KMS-11 (cell line): ENCODE data around the gene IGFBP5.

ENCODE experiments used
- H2AFZ ChIP-seq: fragments of 200-600 bp; sonication (generic); 2 replicates; pipeline ENCODE4 v1.6.1; 2016; ENCODE audit warnings: antibody characterized with exemption, mixed run types, low read depth
- H3K27ac ChIP-seq: fragments of 200-600 bp; sonication (generic); 2 replicates; pipeline ENCODE4 v1.6.1; 2016; ENCODE audit warnings: mild to moderate bottlenecking, mixed run types
- H3K27me3 ChIP-seq: fragments of 200-600 bp; sonication (generic); 2 replicates; pipeline ENCODE4 v1.6.1; 2017; ENCODE audit warnings: mild to moderate bottlenecking, low read depth, mixed run types, moderate library complexity; ENCODE audit not compliant: insufficient read depth
- H3K36me3 ChIP-seq: fragments of 200-600 bp; sonication (generic); 2 replicates; pipeline ENCODE4 v1.6.1; 2017; ENCODE audit warnings: mild to moderate bottlenecking, mixed run types; ENCODE audit not compliant: insufficient read depth
- H3K4me1 ChIP-seq: fragments of 200-600 bp; sonication (generic); 2 replicates; pipeline ENCODE4 v1.6.1; 2016; ENCODE audit warnings: mild to moderate bottlenecking, low read depth, mixed run types; ENCODE audit not compliant: poor library complexity, severe bottlenecking
- H3K4me2 ChIP-seq: fragments of 200-600 bp; sonication (generic); 2 replicates; pipeline ENCODE4 v1.7.0; 2016; ENCODE audit warnings: mild to moderate bottlenecking, mixed run types
- H3K4me3 ChIP-seq: fragments of 200-600 bp; sonication (generic); IDR thresholded peaks from 2 replicates; pipeline ENCODE4 v1.6.1; 2017; ENCODE audit warnings: low read depth, low read length, mixed read lengths; ENCODE audit not compliant: insufficient read depth
- H3K79me2 ChIP-seq: fragments of 200-600 bp; sonication (generic); 2 replicates; pipeline ENCODE4 v1.6.1; 2016; ENCODE audit warnings: low read depth, mixed run types; ENCODE audit not compliant: insufficient read depth
- H3K9ac ChIP-seq: fragments of 200-600 bp; sonication (generic); 2 replicates; pipeline ENCODE4 v1.6.1; 2016; ENCODE audit warnings: mild to moderate bottlenecking, mixed run types
- H4K20me1 ChIP-seq: fragments of 200-600 bp; sonication (generic); 2 replicates; pipeline ENCODE4 v1.6.1; 2016; ENCODE audit warnings: mild to moderate bottlenecking, mixed run types; ENCODE audit not compliant: insufficient read depth
- TF ChIP-seq, protein P1 (sequence below): fragments of 200-600 bp; sonication (generic); conservative IDR thresholded peaks from 2 replicates; pipeline ENCODE4 v1.6.1; 2017; ENCODE audit warnings: low read depth, mild to moderate bottlenecking, antibody characterized with exemption, low read length, moderate library complexity, mixed read lengths

IGFBP5 gene

DNA sequence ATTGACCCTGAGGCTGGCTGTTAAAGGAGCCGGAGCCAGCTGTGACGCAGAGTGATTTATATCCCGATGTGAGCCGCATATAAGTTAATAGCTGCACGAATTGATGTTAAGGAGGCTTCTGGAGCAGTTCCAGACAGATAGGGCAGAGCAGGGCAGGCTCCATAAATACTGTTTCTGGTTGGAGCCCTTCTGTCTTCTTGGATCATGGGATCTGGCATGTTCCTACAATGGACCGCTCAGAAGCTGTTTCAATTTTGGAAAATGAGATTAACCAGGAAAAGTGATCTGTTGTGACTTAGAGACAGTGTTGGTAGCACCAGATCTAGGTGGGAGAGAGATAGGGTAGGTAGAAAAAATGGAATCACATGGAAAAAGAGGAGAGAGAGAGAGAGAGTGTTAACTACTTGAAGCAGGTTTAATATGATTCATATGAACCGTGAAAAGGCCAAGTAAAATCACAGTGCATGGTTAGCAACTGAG lies 4.8 kb upstream of the IGFBP5 start:
- TF ChIP-seq, protein P1, sequence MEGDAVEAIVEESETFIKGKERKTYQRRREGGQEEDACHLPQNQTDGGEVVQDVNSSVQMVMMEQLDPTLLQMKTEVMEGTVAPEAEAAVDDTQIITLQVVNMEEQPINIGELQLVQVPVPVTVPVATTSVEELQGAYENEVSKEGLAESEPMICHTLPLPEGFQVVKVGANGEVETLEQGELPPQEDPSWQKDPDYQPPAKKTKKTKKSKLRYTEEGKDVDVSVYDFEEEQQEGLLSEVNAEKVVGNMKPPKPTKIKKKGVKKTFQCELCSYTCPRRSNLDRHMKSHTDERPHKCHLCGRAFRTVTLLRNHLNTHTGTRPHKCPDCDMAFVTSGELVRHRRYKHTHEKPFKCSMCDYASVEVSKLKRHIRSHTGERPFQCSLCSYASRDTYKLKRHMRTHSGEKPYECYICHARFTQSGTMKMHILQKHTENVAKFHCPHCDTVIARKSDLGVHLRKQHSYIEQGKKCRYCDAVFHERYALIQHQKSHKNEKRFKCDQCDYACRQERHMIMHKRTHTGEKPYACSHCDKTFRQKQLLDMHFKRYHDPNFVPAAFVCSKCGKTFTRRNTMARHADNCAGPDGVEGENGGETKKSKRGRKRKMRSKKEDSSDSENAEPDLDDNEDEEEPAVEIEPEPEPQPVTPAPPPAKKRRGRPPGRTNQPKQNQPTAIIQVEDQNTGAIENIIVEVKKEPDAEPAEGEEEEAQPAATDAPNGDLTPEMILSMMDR = no peak

DNA sequence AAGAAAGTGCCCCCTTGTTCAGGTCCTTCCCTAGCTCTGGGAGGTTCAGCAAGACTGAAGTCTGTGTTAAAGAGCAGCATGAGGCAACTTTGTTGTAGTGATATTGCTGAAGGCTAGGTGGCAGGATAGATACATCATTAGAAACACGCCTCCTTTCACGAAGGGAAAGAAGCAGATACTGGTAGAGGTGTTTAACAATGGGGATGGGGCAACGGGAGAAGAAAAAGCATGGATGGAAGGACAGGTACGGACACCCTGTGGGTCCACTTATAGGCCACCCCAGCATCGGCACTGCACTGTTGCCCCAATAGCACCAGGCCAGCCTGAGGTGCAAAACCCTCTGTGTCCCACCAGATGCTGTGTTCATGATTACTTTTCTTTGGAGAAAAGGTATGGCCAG lies 3.5 kb upstream of the IGFBP5 start:
- Histone ChIP-seq H3K4me2 (no peak overlapping the region), H3K27me3 (no peaks in the 10 kb centered on the region), H4K20me1 (no peaks in the 10 kb centered on the region), H3K9ac (no peak overlapping the region), H3K27ac (no peak overlapping the region), H3K4me1 (no peaks in the 10 kb centered on the region), H3K79me2 (no peaks in the 10 kb centered on the region), H2AFZ (no peak overlapping the region), H3K36me3 (no peaks in the 10 kb centered on the region), H3K4me3 (no peak overlapping the region)
- TF ChIP-seq, protein P1 = peak; percentile 77

More for the DNA sequence above, 4.8 kb upstream of the IGFBP5 start:
- Histone ChIP-seq H4K20me1 (no peaks in the 10 kb centered on the region), H3K4me2 (no peak overlapping the region), H3K27ac (no peak overlapping the region), H3K4me1 (no peaks in the 10 kb centered on the region), H3K27me3 (no peaks in the 10 kb centered on the region), H3K9ac (no peak overlapping the region), H3K36me3 (no peaks in the 10 kb centered on the region), H3K79me2 (no peaks in the 10 kb centered on the region), H3K4me3 (no peak overlapping the region), H2AFZ (no peak overlapping the region)

DNA sequence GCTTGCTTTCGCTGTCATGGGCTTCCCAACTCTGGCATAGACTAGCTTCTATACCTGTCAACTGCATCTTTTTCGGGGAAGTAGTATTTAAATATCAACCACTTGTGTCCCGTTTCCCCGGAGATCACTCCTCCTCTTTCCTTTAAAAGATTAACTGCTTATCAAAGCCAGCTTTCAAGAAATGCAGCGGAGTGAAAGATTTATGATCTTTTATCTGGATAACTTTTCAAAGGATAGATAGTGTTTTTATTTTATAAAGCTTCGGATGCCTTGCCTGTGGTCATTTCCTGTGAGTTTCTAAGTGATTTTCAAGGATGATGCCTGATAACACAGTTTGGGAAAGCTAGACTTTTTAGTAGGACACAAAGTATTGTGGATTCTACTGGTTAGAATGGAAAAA lies 2.9 kb upstream of the IGFBP5 start:
- peaks cover 3% of the 10 kb centered on the region for H3K4me1 ChIP-seq
- no peaks in the 10 kb centered on the region for H4K20me1 ChIP-seq
- H3K4me3 ChIP-seq = no peak overlapping the region
- H3K79me2 ChIP-seq = no peaks in the 10 kb centered on the region
- no peaks in the 10 kb centered on the region for H3K27me3 ChIP-seq
- no peak overlapping the region for H3K4me2 ChIP-seq
- no peak overlapping the region for H2AFZ ChIP-seq
- no peak overlapping the region for H3K9ac ChIP-seq
- H3K27ac ChIP-seq = no peak overlapping the region
- TF ChIP-seq, protein P1 = no peak
- H3K36me3 ChIP-seq = no peaks in the 10 kb centered on the region

DNA sequence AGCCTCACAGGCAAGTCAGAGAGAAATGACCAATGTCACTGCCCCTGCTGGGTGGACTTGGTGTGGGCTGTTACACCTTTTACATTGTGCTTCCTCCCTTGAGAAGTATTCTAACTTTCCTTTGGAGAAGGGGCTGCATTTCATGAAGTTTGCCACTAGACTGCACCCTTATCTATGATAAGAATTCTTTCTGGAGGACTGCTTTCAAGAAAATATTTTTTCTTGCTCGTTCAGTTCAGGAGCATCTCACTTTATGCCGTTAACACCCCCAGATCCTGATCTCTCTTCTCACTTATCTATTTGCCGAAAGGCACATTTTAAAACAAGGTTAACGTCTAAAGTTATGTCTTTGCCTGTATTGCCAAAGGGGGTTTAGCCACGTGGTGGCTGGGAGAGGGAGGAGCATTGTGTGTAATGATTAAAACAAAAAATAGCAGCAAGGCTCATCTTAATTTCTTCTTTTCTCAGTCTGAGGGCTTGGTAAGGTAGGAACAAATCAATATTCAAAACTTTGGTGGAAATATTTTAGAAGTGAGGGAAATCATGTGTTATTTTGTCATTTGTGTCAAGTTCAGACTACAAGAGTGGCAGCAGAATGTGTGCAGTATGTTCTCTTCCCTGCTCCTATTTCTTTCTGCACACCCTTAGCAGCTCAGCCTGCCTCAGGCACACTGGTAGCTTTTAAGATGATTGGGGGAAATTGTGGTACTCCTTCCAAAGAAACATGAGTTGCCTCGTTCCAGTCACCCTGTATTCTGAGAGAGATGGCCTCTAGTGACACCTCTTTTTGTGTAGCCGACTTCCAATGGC lies 1.6 kb upstream of the IGFBP5 start:
- Histone ChIP-seq H3K27me3 (no peaks in the 10 kb centered on the region), H4K20me1 (no peaks in the 10 kb centered on the region), H3K4me2 (no peak overlapping the region), H3K36me3 (no peaks in the 10 kb centered on the region), H3K4me3 (no peak overlapping the region), H3K9ac (no peak overlapping the region), H3K27ac (no peak overlapping the region), H3K4me1 (peaks cover 3% of the 10 kb centered on the region), H3K79me2 (no peaks in the 10 kb centered on the region), H2AFZ (no peak overlapping the region)
- TF ChIP-seq, protein P1 = no peak; the same call in 1 of the 2 replicates
